ENCODE measurements around the gene SEL1L2.

DNA sequence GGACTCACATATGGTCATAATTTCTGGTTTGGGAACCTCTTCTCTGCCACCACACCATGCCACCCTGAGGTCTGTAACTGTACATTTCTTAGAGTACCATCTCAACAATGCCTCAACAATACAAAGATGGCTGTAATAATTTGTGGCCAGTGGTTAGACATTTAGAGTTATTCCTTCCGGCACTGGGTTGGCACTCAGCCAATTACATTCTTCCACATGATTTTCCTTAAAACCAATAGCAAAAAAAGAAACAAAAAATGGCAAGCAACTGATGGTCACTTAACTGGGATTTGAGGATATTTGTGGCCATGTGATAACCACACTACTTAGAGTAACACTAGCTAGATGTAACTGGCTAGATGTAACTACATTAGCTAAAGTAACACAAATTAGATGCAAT, 79.9 kb downstream of the SEL1L2 start:
- TF ChIP-seq POLR2A (IDR thresholded peaks at IDR 0.05; ENCODE audit: low read depth, low read length) (no peak), POLR2AphosphoS5 (IDR thresholded peaks at IDR 0.05; ENCODE audit: low read depth, low read length) (no peak)
